GM12892 (cell line): ENCODE measurements around the gene RASA3.

Experiments
- POLR2A ChIP-seq: IDR thresholded peaks from 2 replicates; pipeline ENCODE4 v1.6.1; 2011; ENCODE audit warnings: low read depth, low read length, control low read depth
- POLR2AphosphoS5 ChIP-seq: IDR thresholded peaks from 2 replicates; pipeline ENCODE4 v1.6.1; 2011; ENCODE audit warnings: low read depth, low read length, control low read depth
- TAF1 ChIP-seq: IDR thresholded peaks from 2 replicates; pipeline ENCODE4 v1.6.1; 2011; ENCODE audit warnings: low read depth, mild to moderate bottlenecking, control low read depth, low read length, borderline replicate concordance

- TF ChIP-seq POLR2AphosphoS5 (no peak), POLR2A (no peak), TAF1 (no peak)
Observed at GRCh38 chr13:114114006-114114640, 18.3 kb downstream of the RASA3 start.
